OCI-LY1 (cell line): ENCODE measurements around the gene SMC5.

Source experiments
- H2AFZ ChIP-seq: fragments of 200-600 bp; sonication (generic), shearing (Covaris generic); 2 replicates; pipeline ENCODE4 v1.6.0; 2014; ENCODE audit warnings: antibody characterized with exemption, mild to moderate bottlenecking, low read length
- H3F3A ChIP-seq: fragments of 200-600 bp; sonication (generic), shearing (Covaris generic); 2 replicates; pipeline ENCODE4 v1.6.0; 2014; ENCODE audit warnings: mild to moderate bottlenecking, antibody characterized with exemption, low read length, moderate library complexity; ENCODE audit not compliant: insufficient read depth
- H3K27ac ChIP-seq: fragments of 200-600 bp; sonication (generic); 2 replicates; pipeline ENCODE4 v1.5.1; 2014; ENCODE audit warnings: low read length, mixed run types, mild to moderate bottlenecking, low read depth; ENCODE audit not compliant: poor library complexity, severe bottlenecking
- H3K27me3 ChIP-seq: fragments of 200-600 bp; sonication (generic); 2 replicates; pipeline ENCODE4 v1.6.0; 2014; ENCODE audit warnings: antibody characterized with exemption, mild to moderate bottlenecking, low read length, moderate library complexity; ENCODE audit not compliant: insufficient read depth
- H3K36me3 ChIP-seq: fragments of 200-600 bp; sonication (generic); 2 replicates; pipeline ENCODE4 v1.6.1; 2014; ENCODE audit warnings: mild to moderate bottlenecking, antibody characterized with exemption, low read length, moderate library complexity, mixed read lengths; ENCODE audit not compliant: insufficient read depth
- H3K4me1 ChIP-seq: fragments of 200-600 bp; sonication (generic); 2 replicates; pipeline ENCODE4 v1.5.1; 2014; ENCODE audit warnings: mild to moderate bottlenecking, low read length, moderate library complexity; ENCODE audit not compliant: insufficient read depth, severe bottlenecking
- H3K4me2 ChIP-seq: fragments of 200-600 bp; sonication (generic), shearing (Covaris generic); 2 replicates; pipeline ENCODE4 v1.6.1; 2014; ENCODE audit warnings: low read length
- H3K4me3 ChIP-seq: fragments of 200-600 bp; sonication (generic); 2 replicates; pipeline ENCODE4 v1.5.1; 2014; ENCODE audit warnings: low read length, low read depth, mild to moderate bottlenecking, mixed read lengths; ENCODE audit not compliant: poor library complexity, severe bottlenecking
- H3K79me2 ChIP-seq: fragments of 200-600 bp; shearing (Covaris generic); 2 replicates; pipeline ENCODE4 v1.6.1; 2016; ENCODE audit warnings: mixed run types, low read length, mixed read lengths; ENCODE audit not compliant: insufficient read depth
- H3K9ac ChIP-seq: fragments of 200-600 bp; sonication (generic), shearing (Covaris generic); 2 replicates; pipeline ENCODE4 v1.6.1; 2014; ENCODE audit warnings: mild to moderate bottlenecking, low read length, mixed read lengths
- H3K9me2 ChIP-seq: fragments of 200-600 bp; sonication (generic), shearing (Covaris generic); 2 replicates; pipeline ENCODE4 v1.6.1; 2014; ENCODE audit warnings: low read depth, mild to moderate bottlenecking, low read length, mixed read lengths
- H3K9me3 ChIP-seq: fragments of 200-600 bp; shearing (Covaris generic); 2 replicates; pipeline ENCODE4 v1.6.1; 2014; ENCODE audit warnings: low read length, mixed read lengths
- H4K20me1 ChIP-seq: fragments of 200-600 bp; sonication (generic), shearing (Covaris generic); 2 replicates; pipeline ENCODE4 v1.6.0; 2016; ENCODE audit warnings: mild to moderate bottlenecking, low read length; ENCODE audit not compliant: insufficient read depth
- EZH2 ChIP-seq: fragments of 200-600 bp; sonication (generic), shearing (Covaris generic); IDR thresholded peaks from 2 replicates; pipeline ENCODE4 v1.8.0; 2017; ENCODE audit warnings: borderline replicate concordance, mixed run types, mild to moderate bottlenecking, antibody characterized with exemption, low read length, moderate library complexity, mixed read lengths
- TF ChIP-seq, protein P1 (sequence below): fragments of 200-600 bp; sonication (generic), shearing (Covaris generic); IDR thresholded peaks from 2 replicates; pipeline ENCODE4 v1.5.1; 2017; ENCODE audit warnings: mild to moderate bottlenecking, antibody characterized with exemption, low read length, moderate library complexity, mixed read lengths

SMC5 gene

DNA sequence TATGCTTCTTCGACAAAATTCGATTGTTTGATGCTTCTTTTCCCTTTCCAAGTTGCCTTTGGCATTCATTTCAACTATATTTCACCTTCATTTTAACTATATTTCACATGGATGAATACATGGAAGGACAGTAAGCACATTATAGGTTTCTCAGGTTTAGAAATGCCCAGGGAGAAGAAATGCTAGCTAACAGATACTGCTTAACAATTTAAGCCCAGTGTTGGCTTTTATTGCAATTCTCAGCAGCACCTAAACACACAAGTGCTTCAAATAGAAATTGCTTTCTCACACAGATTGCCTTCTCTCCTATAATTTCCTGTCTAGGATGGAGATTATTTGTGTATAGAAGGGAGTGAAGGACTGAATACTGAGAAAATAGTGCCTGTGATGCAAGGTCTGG, 30.2 kb upstream of the SMC5 start:
- TF ChIP-seq EZH2, result no peak
- TF ChIP-seq, protein P1, sequence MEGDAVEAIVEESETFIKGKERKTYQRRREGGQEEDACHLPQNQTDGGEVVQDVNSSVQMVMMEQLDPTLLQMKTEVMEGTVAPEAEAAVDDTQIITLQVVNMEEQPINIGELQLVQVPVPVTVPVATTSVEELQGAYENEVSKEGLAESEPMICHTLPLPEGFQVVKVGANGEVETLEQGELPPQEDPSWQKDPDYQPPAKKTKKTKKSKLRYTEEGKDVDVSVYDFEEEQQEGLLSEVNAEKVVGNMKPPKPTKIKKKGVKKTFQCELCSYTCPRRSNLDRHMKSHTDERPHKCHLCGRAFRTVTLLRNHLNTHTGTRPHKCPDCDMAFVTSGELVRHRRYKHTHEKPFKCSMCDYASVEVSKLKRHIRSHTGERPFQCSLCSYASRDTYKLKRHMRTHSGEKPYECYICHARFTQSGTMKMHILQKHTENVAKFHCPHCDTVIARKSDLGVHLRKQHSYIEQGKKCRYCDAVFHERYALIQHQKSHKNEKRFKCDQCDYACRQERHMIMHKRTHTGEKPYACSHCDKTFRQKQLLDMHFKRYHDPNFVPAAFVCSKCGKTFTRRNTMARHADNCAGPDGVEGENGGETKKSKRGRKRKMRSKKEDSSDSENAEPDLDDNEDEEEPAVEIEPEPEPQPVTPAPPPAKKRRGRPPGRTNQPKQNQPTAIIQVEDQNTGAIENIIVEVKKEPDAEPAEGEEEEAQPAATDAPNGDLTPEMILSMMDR, result no peak
- no peaks in the 10 kb centered on the region for H3K9me3 ChIP-seq
- no peaks in the 10 kb centered on the region for H3K79me2 ChIP-seq
- H4K20me1 ChIP-seq, result no peaks in the 10 kb centered on the region
- no peak overlapping the region for H3K4me3 ChIP-seq
- no peak overlapping the region for H3K4me2 ChIP-seq
- no peak overlapping the region for H3K27ac ChIP-seq
- H3K9ac ChIP-seq, result no peak overlapping the region
- no peaks in the 10 kb centered on the region for H3F3A ChIP-seq
- H2AFZ ChIP-seq, result no peak overlapping the region
- no peaks in the 10 kb centered on the region for H3K9me2 ChIP-seq
- H3K4me1 ChIP-seq, result no peaks in the 10 kb centered on the region
- no peaks in the 10 kb centered on the region for H3K36me3 ChIP-seq
- no peaks in the 10 kb centered on the region for H3K27me3 ChIP-seq

- Histone ChIP-seq H3K79me2 (no peaks in the 10 kb centered on the region), H3K9me3 (no peaks in the 10 kb centered on the region), H3K4me1 (no peaks in the 10 kb centered on the region), H4K20me1 (no peaks in the 10 kb centered on the region), H3K36me3 (no peaks in the 10 kb centered on the region), H3F3A (no peaks in the 10 kb centered on the region), H3K9me2 (no peaks in the 10 kb centered on the region), H3K9ac (no peak overlapping the region), H2AFZ (no peak overlapping the region), H3K27me3 (no peaks in the 10 kb centered on the region), H3K4me2 (no peak overlapping the region), H3K27ac (no peak overlapping the region), H3K4me3 (no peak overlapping the region)
- TF ChIP-seq, protein P1, result no peak
- TF ChIP-seq EZH2, result no peak
Observed at GRCh38 chr9:70229026-70229425, 29.8 kb upstream of the SMC5 start.

DNA sequence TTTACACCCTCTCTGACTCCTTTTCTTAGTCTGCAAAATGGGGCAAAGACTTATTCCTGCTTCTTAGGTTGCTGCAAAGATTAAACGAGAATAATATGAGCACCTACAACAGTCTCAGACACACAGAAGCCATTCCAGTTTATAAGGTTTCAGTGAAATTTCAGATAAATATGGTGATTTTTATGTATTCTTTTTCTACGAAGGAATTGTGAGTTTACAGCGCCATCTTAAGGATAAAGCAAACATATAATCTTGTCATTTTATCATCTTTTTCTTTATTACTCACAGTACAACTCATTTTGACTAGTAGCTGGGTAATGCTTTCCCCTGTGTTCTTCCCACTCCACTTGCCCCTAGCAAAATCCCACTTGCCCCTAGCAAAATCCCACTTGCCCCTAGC, 29.2 kb upstream of the SMC5 start:
- no peaks in the 10 kb centered on the region for H3K9me3 ChIP-seq
- no peak overlapping the region for H2AFZ ChIP-seq
- H4K20me1 ChIP-seq, result no peaks in the 10 kb centered on the region
- no peaks in the 10 kb centered on the region for H3K79me2 ChIP-seq
- H3K9me2 ChIP-seq, result no peaks in the 10 kb centered on the region
- H3K27me3 ChIP-seq, result no peaks in the 10 kb centered on the region
- no peaks in the 10 kb centered on the region for H3K36me3 ChIP-seq
- no peak overlapping the region for H3K27ac ChIP-seq
- H3K9ac ChIP-seq, result no peak overlapping the region
- no peak overlapping the region for H3K4me2 ChIP-seq
- no peaks in the 10 kb centered on the region for H3K4me1 ChIP-seq
- no peaks in the 10 kb centered on the region for H3F3A ChIP-seq
- no peak overlapping the region for H3K4me3 ChIP-seq
- TF ChIP-seq, protein P1, result peak; percentile 39
- no peak for TF ChIP-seq EZH2
